Measurements from ENCODE around the gene SELENON.

SELENON gene

GRCh38 chr1:25799935-25800702 lies at the start of gene SELENON:
Gene SELENON, plus strand, starts transcription at chr1:25800193. Its CDS starts 38 bp downstream, at chr1:25800231.
- no peak for DNase-seq (ENCODE audit: low read depth in 2 of 2)

DNA sequence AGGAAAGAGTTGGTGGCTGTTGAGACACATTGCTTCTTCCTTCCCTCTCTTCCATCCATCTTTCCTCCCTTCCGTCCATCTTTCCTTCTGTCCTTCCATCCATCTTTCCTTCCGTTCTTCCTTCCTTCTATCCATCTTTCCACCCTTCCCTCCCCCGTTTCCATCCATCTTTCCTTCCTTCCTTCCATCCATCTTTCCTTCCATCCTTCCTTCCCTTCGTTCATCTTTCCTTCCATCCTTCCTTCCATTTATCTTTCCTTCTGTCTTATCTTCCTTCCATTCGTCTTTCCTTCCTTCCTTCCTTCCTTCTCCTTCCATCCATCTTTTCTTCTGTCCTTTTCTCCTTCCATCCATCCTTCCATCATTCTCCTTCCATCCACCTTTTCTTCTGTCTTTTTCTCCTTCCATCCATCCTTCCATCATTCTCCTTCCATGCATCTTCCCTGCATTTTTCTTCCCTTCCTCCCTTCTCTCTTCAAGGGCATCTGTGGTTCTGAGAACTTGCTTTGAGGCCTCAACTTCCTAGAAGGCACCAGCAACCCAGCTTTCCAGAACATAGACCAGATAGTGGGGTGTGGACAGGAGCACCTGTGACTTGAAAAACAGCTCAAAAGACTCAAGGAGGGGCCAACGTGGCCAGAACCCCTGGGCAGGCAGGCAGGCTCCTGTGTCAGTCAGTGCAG lies 48.9 kb upstream of the SELENON start:
- no peak for DNase-seq (ENCODE audit: low read depth in 2 of 2)

- DNase-seq (ENCODE audit: low read depth in 2 of 2), result no peak
Measured at GRCh38 chr1:25754470-25755181, 45.4 kb upstream of the SELENON start.

DNA sequence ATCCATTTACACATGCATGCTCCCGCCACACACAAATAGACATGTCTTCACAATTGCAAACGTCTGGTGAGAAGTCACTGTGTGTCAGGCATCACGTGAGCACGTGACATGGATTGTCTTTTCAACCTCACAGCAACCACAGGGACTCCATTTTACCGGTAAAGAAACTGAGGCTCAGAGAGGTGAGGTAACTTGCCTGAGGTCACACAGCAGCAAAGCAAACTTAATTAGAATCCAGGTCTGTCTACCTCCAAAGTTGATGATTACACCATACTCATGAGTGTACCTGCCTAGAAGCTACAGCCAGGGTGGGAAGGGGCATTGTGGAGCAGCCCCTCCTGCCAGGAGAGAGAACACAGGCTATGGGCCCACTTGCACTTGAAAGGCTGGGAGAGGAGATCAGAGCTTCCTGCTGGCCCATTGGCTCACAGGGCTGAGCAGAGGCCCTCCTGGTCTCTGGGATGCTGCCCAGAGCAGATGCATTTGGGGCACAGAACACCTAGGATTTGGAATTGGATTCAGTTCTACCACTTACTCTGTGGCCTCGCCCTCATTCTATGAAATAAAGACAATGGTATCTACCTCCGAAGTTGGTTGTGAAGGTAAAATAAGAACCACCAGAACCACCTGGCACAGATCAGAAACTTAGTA lies 44.4 kb upstream of the SELENON start:
- no peak for DNase-seq (ENCODE audit: low read depth in 2 of 2)

- no peak for DNase-seq (ENCODE audit: low read depth in 2 of 2)
Measured at GRCh38 chr1:25756215-25756614, 43.8 kb upstream of the SELENON start.

DNA sequence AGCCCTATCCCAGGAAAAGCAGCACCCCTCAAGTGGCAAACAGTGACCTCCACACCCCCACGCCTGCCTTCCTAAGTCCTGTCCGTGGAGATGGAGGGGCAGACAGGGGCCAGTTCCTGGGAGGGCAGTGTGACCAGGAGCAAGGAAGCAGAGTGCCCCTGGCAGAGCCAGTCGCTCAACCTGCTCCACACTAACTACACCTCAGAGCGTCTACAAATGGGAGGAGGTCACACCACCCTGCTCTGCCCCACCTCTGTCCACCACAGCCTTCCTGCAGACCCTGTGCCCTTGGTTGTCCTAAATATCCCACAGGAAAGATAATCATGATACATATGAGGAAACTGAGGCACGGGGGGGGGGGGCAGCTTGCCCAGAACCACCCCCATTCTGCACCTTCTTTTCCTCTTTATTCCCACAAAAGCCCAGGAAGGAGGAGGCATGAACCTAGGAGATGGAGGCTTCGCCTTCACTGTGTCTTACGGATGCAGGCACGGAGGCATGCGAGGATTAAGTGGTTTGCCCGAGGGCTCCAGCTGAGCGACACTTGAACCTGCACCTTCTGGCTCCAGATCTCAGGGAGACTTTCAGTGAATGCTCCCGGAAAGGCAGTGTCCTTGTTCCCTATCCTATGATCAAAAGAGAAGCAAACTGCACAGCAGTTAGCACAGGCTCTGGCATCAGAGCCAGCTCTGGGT lies 42.7 kb upstream of the SELENON start:
- no peak for DNase-seq (ENCODE audit: low read depth in 2 of 2)

DNA sequence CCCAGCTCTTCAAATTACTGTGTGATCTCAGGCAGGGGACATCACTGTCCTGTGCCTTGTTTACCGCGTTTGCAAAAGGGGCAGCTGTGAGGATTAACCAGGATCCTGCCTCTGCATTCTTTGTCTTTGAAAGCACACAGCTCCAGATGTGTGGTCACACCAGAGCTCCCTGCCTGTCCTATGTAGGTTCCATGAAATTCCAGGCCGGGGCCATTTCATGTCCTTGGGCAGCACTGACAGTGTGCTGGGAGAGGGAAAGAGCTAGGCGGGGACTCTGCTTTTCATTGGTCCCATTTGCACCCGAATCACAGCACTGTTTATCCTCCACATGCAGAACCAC lies 42.2 kb upstream of the SELENON start:
- DNase-seq (ENCODE audit: low read depth in 2 of 2), result no peak

- DNase-seq (ENCODE audit: low read depth in 2 of 2), result no peak
Measured at GRCh38 chr1:25758466-25759070, 41.4 kb upstream of the SELENON start.

DNA sequence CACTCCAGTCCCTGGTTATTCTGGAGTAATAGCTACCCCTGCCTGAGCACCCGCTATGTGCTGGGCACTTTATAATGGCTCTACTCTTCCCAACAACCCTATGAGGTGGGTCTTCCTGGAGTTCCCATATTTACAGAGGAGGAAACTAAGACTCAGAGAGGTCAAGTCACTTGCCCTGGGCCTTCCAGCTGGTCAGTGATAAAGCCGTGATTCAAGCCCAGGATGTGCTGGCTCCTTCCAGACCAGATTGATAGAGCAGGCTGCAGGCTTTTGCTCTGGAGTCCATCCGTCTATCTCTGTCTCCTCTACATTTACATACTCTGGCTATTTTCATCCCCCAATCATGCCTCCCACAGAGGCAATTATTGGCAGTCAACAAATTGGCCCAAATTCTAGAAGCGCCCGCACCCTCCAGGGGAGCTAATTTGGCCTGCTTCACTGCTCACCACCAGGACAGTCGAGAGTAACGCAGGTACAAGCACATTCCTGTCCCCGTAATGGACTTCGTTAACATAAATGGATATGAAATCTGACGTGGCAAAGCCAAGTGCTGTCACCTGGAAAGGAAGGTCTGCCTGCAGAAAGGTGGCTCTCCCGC lies 39.8 kb upstream of the SELENON start:
- no peak for DNase-seq (ENCODE audit: low read depth in 2 of 2)

- no peak for DNase-seq (ENCODE audit: low read depth in 2 of 2)
Measured at GRCh38 chr1:25760871-25761270, 39.1 kb upstream of the SELENON start.

DNA sequence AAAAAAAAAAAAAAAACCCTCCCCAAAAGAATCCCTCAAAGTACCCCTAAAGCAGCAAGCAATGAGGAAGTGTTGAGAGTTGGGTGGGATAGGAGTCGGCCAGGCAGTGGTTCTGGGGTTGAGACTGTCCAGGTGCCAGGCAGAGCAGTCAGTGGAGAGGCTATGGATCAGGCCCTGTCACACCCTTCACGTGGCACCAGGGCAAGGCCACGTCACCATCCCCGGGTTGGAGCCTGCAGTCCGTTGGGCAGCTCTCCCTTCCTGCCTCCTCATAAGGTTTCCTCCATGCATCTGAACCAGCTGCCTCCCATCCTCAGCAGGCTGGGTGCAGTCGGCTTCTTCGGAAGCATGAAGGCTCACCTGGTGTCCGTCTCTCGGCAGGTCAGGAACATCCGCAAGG lies 36.5 kb upstream of the SELENON start:
- no peak for DNase-seq (ENCODE audit: low read depth in 2 of 2)

DNA sequence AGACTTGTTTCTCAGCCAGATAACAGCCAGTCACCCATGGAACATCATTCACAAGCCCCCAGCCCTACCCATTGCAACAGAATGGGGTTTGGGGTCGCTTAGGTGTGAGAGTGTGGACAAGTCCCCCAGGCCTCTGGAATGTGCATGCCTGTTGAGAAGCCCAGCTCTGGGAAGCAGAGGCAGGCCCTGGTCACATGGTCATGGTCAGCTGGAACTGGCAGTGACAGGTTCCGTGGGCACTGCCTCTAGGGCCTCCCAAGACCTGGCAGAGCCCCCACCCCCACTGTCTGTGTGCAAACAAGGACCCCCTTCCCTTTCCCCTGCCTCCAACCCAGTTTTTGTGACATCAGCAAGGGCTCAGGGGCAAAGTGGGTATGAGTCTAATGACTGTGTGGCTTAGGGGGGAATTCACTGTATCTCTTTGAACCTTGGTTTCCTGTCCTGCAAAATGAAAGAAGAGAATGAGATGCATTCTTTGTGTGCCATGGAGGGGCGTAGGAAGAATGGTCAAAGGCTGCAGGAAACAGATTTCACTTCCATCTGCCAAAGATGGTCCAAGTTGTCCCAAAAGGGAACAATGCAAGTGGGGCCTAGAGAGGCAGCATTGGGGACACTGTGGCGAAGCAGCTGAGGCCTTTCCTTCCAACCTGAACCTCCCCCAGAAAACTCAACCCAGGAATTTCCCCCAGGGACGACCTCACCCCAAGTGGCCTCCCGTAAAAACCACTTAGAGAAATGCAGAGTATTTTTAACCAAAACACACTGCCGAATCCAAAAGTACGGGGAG lies 34.7 kb upstream of the SELENON start:
- DNase-seq (ENCODE audit: low read depth in 2 of 2), result no peak

DNA sequence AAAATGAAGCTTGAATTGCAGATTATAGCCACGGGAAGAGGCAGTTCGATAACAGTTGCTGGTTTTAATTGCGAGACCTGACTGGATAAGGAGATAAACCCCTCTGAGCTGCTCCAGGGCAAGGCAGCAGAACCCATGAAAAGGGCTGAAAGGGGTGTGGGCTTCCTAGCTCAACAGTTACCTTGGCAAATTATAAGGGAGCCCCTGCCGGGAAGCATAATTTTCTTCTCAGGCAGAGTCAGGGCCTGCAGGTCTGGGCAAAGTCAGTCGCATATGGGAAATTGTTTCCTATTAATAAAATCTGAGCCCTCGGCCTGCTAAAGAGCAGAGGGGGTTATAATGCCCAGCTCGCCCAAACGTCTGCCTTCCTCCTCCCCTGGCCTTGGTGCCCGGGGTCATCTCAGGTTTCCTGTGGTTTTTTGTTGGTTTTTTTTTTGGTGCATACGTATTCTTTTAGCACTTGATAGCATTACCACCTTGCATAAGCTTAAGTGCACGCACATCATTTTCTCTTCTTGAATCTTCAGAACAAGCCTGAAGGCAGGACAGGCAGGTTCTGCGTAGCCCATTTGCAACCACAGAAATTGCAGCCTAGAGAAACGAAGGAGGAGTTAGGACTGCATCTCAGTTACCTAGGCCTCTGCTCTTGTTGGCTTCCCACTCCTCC lies 33.9 kb upstream of the SELENON start:
- no peak for DNase-seq (ENCODE audit: low read depth in 2 of 2)

DNA sequence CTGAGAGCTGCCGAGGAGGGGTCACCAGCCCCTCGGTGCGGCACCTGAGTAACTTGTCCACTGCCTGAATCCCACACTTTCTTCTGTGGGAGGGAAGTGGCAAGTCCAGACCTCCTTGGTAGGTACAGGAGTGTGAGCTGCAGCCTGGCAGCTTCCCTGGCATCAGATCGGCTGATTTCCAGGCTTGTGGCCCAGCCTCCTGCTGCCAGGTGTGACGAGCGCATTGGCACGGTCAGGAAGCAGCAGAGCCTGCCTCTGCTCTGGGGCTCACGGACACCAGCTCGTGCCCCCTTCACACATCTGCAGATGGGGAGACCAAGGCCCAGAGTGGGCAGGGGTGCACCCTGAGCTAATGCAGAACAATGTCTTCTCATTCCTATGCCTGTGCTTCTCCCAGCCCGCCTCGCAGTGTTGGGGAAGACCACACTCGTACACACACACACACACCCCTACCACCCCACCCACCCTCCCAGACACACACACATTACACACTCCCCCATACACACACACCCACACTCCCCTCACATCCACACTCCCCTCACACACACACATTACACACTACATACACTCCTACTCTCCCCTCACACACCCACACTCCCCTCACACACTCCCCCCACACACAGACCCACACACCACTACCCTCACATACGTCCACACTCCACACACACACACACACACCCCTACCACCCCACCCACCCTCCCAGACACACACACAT lies 33.1 kb upstream of the SELENON start:
- no peak for DNase-seq (ENCODE audit: low read depth in 2 of 2)

DNA sequence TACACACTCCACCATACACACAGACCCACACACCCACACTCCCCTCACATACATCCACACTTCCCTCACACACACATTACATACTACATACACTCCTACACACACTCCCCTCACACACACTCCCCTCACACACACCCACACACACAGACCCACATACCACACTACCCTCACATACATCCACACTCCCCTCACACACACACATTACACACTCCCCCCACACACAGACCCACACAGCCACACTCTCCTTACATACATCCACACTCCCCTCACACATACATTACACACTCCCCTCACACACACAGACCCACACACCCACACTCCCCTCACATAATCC lies 32.6 kb upstream of the SELENON start:
- no peak for DNase-seq (ENCODE audit: low read depth in 2 of 2)

GRCh38 chr1:25768999-25769398 lies 31.0 kb upstream of the SELENON start:
- DNase-seq (ENCODE audit: low read depth in 2 of 2), result no peak

DNA sequence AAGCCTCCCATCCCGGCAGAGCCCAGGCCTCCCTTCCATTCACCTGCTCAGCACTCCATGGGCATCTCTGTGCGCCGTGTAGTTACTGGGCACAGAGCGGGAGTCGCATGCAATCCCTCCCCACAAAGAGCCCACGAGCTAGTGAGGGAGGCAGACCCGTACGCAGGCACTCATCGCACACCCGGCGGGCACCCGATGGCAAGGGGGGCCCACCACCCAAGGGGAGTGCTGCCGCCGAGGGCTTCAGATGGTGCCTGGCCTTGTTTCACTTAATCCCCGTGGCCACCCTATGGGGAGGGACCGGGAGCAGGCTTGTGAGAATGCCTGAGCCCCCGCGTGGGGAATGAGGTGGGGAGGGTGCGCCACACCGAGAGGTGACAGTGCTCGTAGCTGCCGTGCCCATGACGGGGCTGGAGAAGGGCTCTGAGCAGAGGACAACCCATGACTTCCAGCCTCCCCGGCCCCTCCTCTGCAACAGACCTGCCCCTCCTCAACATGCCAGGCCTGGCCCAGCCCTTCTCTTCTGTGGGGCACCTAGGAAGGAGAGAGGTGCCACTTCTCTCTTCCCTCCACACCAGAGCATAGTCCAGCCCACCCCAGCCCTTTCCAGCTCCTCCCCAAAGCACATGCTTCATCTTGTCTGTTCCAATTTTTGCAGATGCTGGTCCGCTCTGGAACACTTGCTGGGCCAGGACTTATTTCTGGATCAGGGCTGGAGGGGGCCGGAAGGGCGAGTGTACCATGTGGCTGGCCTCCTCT lies 30.2 kb upstream of the SELENON start:
- no peak for DNase-seq (ENCODE audit: low read depth in 2 of 2)

DNA sequence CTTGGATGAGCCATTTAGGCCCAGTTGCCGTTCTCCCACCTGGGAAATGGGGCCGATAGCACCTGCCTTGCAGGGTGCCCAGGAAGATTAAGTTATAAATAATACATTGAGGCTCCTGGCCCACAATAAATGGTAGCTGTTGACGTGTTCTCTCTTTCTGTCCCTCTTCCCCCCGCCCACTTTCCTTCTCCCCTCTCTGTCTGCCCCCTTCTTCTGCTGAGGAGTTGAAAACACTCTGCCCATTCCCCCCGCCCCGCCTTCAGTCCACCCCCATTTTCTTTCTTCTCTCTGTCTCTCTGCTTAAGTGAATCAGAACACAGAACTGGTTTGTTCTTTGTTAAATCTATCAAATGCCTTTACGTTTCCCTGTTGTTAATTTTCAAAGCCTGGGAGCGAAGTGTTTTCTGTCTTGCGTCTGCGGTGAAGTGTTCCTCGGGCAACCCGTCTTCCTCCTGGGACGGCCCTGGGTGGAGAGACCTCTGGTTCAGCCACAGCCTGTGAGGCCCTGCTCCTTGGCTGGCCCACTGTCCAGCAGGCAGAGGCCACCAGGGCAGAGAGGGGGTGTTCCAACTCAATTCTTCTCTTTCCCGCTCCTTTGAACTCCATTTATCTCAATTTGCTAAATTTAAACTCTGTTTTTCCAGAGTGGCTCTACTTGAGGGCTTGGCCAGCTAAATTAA lies 29.3 kb upstream of the SELENON start:
- DNase-seq (ENCODE audit: low read depth in 2 of 2), result no peak

Measured in fibroblast of skin of left quadriceps (primary cell).